B cell (primary cell): ENCODE measurements around the gene PLAAT4. TPM values are rescaled to one million over a fixed set of nuclear protein-coding genes. Genes with fewer than 3 reads are reported as not detected.

Source experiments
- ATAC-seq: fragments of 200-7000 bp; cut with Tn5 transposase; one replicate; pipeline ENCODE4 v1.10.0; 2021; ENCODE audit warnings: low read depth, mild to moderate bottlenecking, moderate number of reproducible peaks, moderate library complexity
- CTCF ChIA-PET: fragments of 350-600 bp; sonication (Branson Sonifier 250); formaldehyde crosslinking; loops from one replicate; lab custom pipeline; 2021; ENCODE audit warnings: antibody characterized with exemption, inconsistent platforms; lab: Charles Lee
- POLR2A ChIA-PET: fragments of 350-600 bp; sonication (Branson Sonifier 250); formaldehyde crosslinking; loops from one replicate; lab custom pipeline; 2021; ENCODE audit warnings: antibody characterized with exemption; lab: Charles Lee
- DNase-seq: peaks from one replicate; pipeline ENCODE4 v3.0.0; 2013
- H2AFZ ChIP-seq: 2 replicates; pipeline ENCODE4 v1.6.1; 2012; ENCODE audit warnings: mild to moderate bottlenecking, low read depth, low read length; ENCODE audit not compliant: insufficient read depth, poor library complexity, severe bottlenecking
- H3K27ac ChIP-seq, 2 donors: 1 replicate in 1 of 2; 2 replicates in 1 of 2; pipeline ENCODE4 v1.5.1; 2012 to 2013; ENCODE audit warnings: low read length in 2 of 2, mild to moderate bottlenecking in 2 of 2, moderate library complexity in 1 of 2
- H3K27me3 ChIP-seq, 4 experiments: fragments of 200-600 bp in 1 of 4; sonication (generic) in 1 of 4; replicated peaks in 1 of 4; 1 replicate in 2 of 4; 2 replicates in 2 of 4; pipeline versions ENCODE4 v1.6.1 to v1.7.0; 2013 to 2016; ENCODE audit warnings: low read length in 3 of 4, mild to moderate bottlenecking in 2 of 4, mixed read lengths in 1 of 4, moderate library complexity in 1 of 4; ENCODE audit not compliant: insufficient read depth in 4 of 4, control insufficient read depth in 3 of 4; ENCODE audit errors: control extremely low read depth in 1 of 4
- H3K36me3 ChIP-seq, 2 experiments: replicated peaks in 1 of 2; 1 replicate in 1 of 2; 2 replicates in 1 of 2; pipeline versions ENCODE4 v1.6.1 to v1.7.1; 2013; ENCODE audit warnings: low read length in 1 of 2; ENCODE audit not compliant: insufficient read depth in 2 of 2, control insufficient read depth in 1 of 2; ENCODE audit errors: control extremely low read depth in 1 of 2, extremely low read depth in 1 of 2
- H3K4me1 ChIP-seq, 2 donors: fragments of 200-600 bp in 1 of 2; sonication (generic) in 1 of 2; 1 replicate in 1 of 2; 2 replicates in 1 of 2; pipeline versions ENCODE4 v1.5.1 to v1.6.1; 2013 to 2017; ENCODE audit warnings: low read length in 2 of 2; ENCODE audit not compliant: control insufficient read depth in 2 of 2, insufficient read depth in 2 of 2
- H3K4me2 ChIP-seq: replicated peaks from 2 replicates; pipeline ENCODE3; 2012; ENCODE audit warnings: mild to moderate bottlenecking, low read depth, low read length; ENCODE audit not compliant: poor library complexity, severe bottlenecking
- H3K4me3 ChIP-seq, 5 experiments: fragments of 200-600 bp in 1 of 5; sonication (generic) in 1 of 5; 1 replicate in 3 of 5; 2 replicates in 2 of 5; pipeline versions ENCODE4 v1.5.1 to v1.7.0; 2011 to 2016; ENCODE audit warnings: low read length in 4 of 5, mild to moderate bottlenecking in 4 of 5, low read depth in 2 of 5, control low read depth in 1 of 5, moderate library complexity in 1 of 5; ENCODE audit not compliant: insufficient read depth in 1 of 5; ENCODE audit errors: control extremely low read depth in 1 of 5, extremely low read depth in 1 of 5
- H3K79me2 ChIP-seq: fragments of 200-600 bp; sonication (generic); one replicate; pipeline ENCODE4 v1.6.0; 2016; ENCODE audit warnings: low read length; ENCODE audit not compliant: control insufficient read depth, insufficient read depth
- H3K9ac ChIP-seq: fragments of 200-600 bp; sonication (generic); 2 replicates; pipeline ENCODE4 v1.6.1; 2017; ENCODE audit warnings: mild to moderate bottlenecking, low read length, moderate library complexity
- H3K9me3 ChIP-seq, 3 donors: one replicate each; pipeline versions ENCODE4 v1.6.1 to v1.7.1; 2013; ENCODE audit warnings: low read length in 2 of 3; ENCODE audit not compliant: control insufficient read depth in 2 of 3, insufficient read depth in 1 of 3; ENCODE audit errors: control extremely low read depth in 1 of 3
- H4K20me1 ChIP-seq: 2 replicates; pipeline ENCODE4 v1.6.0; 2012; ENCODE audit warnings: mild to moderate bottlenecking, low read length; ENCODE audit not compliant: insufficient read depth, control insufficient read depth, poor library complexity, severe bottlenecking
- H3K27ac Mint-ChIP-seq: one replicate; pipeline ENCODE4 v1.8.0; 2021; ENCODE audit warnings: mixed read lengths
- H3K27me3 Mint-ChIP-seq: one replicate; pipeline ENCODE4 v1.8.0; 2021; ENCODE audit warnings: mixed read lengths
- H3K4me1 Mint-ChIP-seq: one replicate; pipeline ENCODE4 v1.8.0; 2021; ENCODE audit warnings: mixed read lengths
- H3K4me3 Mint-ChIP-seq: one replicate; pipeline ENCODE4 v1.8.0; 2021; ENCODE audit warnings: mixed read lengths
- H3K9me3 Mint-ChIP-seq: one replicate; pipeline ENCODE4 v1.8.0; 2022; ENCODE audit warnings: mixed read lengths; ENCODE audit not compliant: insufficient read depth
- EZH2 ChIP-seq: IDR thresholded peaks from 2 replicates; pipeline ENCODE4 v1.6.1; 2012; ENCODE audit warnings: borderline replicate concordance, low read depth, mild to moderate bottlenecking, moderate library complexity, low read length; ENCODE audit not compliant: insufficient read depth, poor library complexity, severe bottlenecking
- WGBS: methylation state at CpG from one replicate; pipeline ENCODE4 v1.1.5; 2013; ENCODE audit warnings: missing lambda C conversion rate; ENCODE audit not compliant: insufficient coverage; 5-methylcytosine and 5-hydroxymethylcytosine counted together
- intact Hi-C: fragments of 100-400 bp; cut with micrococcal nuclease; formaldehyde crosslinking; loops from one replicate; pipeline ENCODE4 v1.10.0; 2022
- polyA plus RNA-seq: library from polyadenylated mRNA; depleted of rRNA; stranded (reverse); fragments of >200 nt; gene quantifications from 2 replicates; pipeline ENCODE4 v1.2.3, GENCODE V29; 2012
- total RNA-seq, 2 donors: library from RNA; stranded (reverse); fragments of 120-200 nt in 1 of 2; gene quantifications; 1 replicate in 1 of 2; 2 replicates in 1 of 2; pipeline versions ENCODE4 v1.2.3 to v1.2.4, GENCODE V29; 2013 to 2022
- TF ChIP-seq, protein P1 (sequence below): fragments of 200-600 bp; IDR thresholded peaks from one replicate; pipeline ENCODE4 v1.8.0; 2022; ENCODE audit warnings: antibody characterized with exemption, mild to moderate bottlenecking

The PLAAT4 gene
- total and polyA plus RNA-seq, 2 donors (not counting 1 experiment from before 2014, with no cell fraction given), result 13.1 to 35.0 TPM

DNA sequence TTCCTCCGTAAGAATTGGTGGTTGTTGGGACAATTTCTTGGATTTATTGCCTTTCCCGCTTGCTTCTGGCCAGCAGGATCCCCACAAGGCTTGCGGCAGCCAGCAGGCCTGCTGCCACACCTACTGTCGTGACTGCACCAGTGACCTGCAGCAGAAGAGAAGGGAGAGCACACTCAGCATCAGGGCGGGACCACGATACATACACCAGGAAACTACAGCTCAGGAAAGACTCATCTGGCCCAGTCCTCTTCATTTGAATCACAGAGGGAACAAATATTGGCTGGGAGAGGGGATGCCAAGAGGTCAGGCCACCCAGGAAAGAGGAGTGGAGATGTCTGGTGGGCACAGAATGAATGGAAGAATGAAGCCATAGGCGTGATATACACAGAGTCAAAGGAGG lies 16.3 kb downstream of the PLAAT4 start:
- POLR2A ChIA-PET, result no interaction called here
- H4K20me1 ChIP-seq, result no peaks in the 10 kb centered on the region
- no peak overlapping the region for H2AFZ ChIP-seq
- H3K9me3 ChIP-seq, result peaks cover 0 to 4% (median 0%) of the 10 kb centered on the region in 3 donors
- peaks cover 23% of the 10 kb centered on the region for H3K4me1 Mint-ChIP-seq
- H3K27ac Mint-ChIP-seq, result peak overlapping the region; percentile 18
- CTCF ChIA-PET, result no interaction called here
- ATAC-seq, result no peak
- 96% methylated on average over 5 of the region's 7 CpGs for WGBS
- no peaks in the 10 kb centered on the region for H3K9me3 Mint-ChIP-seq
- H3K79me2 ChIP-seq, result no peaks in the 10 kb centered on the region
- no peak overlapping the region for H3K9ac ChIP-seq
- H3K4me2 ChIP-seq, result no peak overlapping the region
- peaks cover 9% of the 10 kb centered on the region for H3K27me3 Mint-ChIP-seq
- H3K27ac ChIP-seq, result no peak overlapping the region
- H3K4me3 Mint-ChIP-seq, result peak overlapping the region; percentile 10
- TF ChIP-seq EZH2, result no peak
- TF ChIP-seq, protein P1, sequence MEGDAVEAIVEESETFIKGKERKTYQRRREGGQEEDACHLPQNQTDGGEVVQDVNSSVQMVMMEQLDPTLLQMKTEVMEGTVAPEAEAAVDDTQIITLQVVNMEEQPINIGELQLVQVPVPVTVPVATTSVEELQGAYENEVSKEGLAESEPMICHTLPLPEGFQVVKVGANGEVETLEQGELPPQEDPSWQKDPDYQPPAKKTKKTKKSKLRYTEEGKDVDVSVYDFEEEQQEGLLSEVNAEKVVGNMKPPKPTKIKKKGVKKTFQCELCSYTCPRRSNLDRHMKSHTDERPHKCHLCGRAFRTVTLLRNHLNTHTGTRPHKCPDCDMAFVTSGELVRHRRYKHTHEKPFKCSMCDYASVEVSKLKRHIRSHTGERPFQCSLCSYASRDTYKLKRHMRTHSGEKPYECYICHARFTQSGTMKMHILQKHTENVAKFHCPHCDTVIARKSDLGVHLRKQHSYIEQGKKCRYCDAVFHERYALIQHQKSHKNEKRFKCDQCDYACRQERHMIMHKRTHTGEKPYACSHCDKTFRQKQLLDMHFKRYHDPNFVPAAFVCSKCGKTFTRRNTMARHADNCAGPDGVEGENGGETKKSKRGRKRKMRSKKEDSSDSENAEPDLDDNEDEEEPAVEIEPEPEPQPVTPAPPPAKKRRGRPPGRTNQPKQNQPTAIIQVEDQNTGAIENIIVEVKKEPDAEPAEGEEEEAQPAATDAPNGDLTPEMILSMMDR, result no peak
- H3K4me3 ChIP-seq, result no peak overlapping the region
- peaks cover 0 to 11% (median 0%) of the 10 kb centered on the region in 4 experiments for H3K27me3 ChIP-seq
- intact Hi-C loops, result no loop called here
- no peaks in the 10 kb centered on the region for H3K36me3 ChIP-seq
- peaks cover 9 to 27% of the 10 kb centered on the region in 2 donors for H3K4me1 ChIP-seq
- no peak for DNase-seq

DNA sequence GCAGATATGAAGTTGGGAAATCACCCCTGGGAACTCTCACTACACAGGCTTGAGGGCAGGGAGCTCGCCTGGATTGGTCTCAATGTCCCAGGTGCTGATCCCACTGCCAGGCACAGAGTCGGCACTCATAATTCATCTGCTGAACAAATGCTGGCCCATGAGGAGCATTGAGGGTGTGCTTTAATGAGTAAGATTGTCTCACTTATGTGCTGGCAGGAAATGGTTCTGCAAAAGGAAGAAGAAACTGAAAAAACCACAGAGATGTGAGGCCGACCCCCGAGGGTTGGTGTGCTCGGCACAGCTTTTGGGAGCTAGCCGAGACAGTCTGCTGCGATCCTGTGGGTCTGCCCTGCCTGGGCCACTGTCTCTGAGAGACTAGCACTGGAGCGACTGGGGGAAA lies 17.2 kb downstream of the PLAAT4 start:
- H3K4me3 Mint-ChIP-seq, result peak overlapping the region; percentile 79
- peak overlapping the region in 3 of 5 experiments; percentile 5 to 51 (median 8) for H3K4me3 ChIP-seq
- no peak overlapping the region for H3K27ac ChIP-seq
- DNase-seq (peak; percentile 43), ATAC-seq (peak; percentile 54)
- intact Hi-C loops, result no loop called here
- H3K79me2 ChIP-seq, result no peaks in the 10 kb centered on the region
- no peaks in the 10 kb centered on the region for H3K36me3 ChIP-seq
- peaks cover 9 to 27% of the 10 kb centered on the region in 2 donors for H3K4me1 ChIP-seq
- peak overlapping the region; percentile 53 for H3K9ac ChIP-seq
- H3K9me3 Mint-ChIP-seq, result no peaks in the 10 kb centered on the region
- ChIA-PET CTCF (interaction anchor here (0.6 kb wide), 1 partner anchor 9 kb away, joined by 3 read pairs; no protein-coding TSS in a partner anchor), POLR2A (no interaction called here)
- no peaks in the 10 kb centered on the region for H4K20me1 ChIP-seq
- H3K4me2 ChIP-seq, result peak overlapping the region; percentile 77
- peaks cover 12% of the 10 kb centered on the region for H3K27me3 Mint-ChIP-seq
- TF ChIP-seq, protein P1, result no peak
- TF ChIP-seq EZH2, result no peak
- H3K4me1 Mint-ChIP-seq, result peaks cover 23% of the 10 kb centered on the region
- peaks cover 0 to 4% (median 0%) of the 10 kb centered on the region in 3 donors for H3K9me3 ChIP-seq
- H3K27ac Mint-ChIP-seq, result no peak overlapping the region
- peak overlapping the region; percentile 79 for H2AFZ ChIP-seq
- 3% methylated on average over 8 of the region's 8 CpGs for WGBS
- peaks cover 0 to 11% (median 0%) of the 10 kb centered on the region in 4 experiments for H3K27me3 ChIP-seq
